Common myeloid progenitor, CD34-positive (primary cell): ENCODE data around the gene ZNF749.
"Not testable (repeated sequence)": the region's sequence is repeated elsewhere in the genome, so short reads cannot be mapped to it uniquely, and the experiment has no call there.

Experiments
- CTCF ChIA-PET: fragments of 350-600 bp; sonication (Branson Sonifier 250); formaldehyde crosslinking; loops from one replicate; lab custom pipeline; 2021; ENCODE audit warnings: antibody characterized with exemption; lab: Charles Lee
- POLR2A ChIA-PET: fragments of 350-600 bp; sonication (Branson Sonifier 250); formaldehyde crosslinking; loops from one replicate; lab custom pipeline; 2021; ENCODE audit warnings: antibody characterized with exemption; lab: Charles Lee
- DNase-seq, 3 donors: peaks; one replicate each; pipeline versions ENCODE4 v3.0.0 to v3.0.0-alpha.2; 2013
- H3K27ac ChIP-seq, 2 experiments: 1 replicate in 1 of 2; 2 replicates in 1 of 2; pipeline ENCODE4 v1.7.0; 2013; ENCODE audit warnings: inconsistent platforms in 2 of 2, low read length in 2 of 2, mild to moderate bottlenecking in 2 of 2, low read depth in 1 of 2, moderate library complexity in 1 of 2; ENCODE audit not compliant: severe bottlenecking in 2 of 2, insufficient read depth in 1 of 2, poor library complexity in 1 of 2
- H3K27me3 ChIP-seq, 5 experiments: replicated peaks in 2 of 5; 1 replicate in 3 of 5; 2 replicates in 2 of 5; pipeline versions ENCODE4 v1.6.1 to v1.7.0; 2013; ENCODE audit warnings: low read length in 4 of 5, mild to moderate bottlenecking in 2 of 5, moderate library complexity in 2 of 5, inconsistent platforms in 1 of 5; ENCODE audit not compliant: insufficient read depth in 5 of 5, control insufficient read depth in 4 of 5
- H3K36me3 ChIP-seq, 4 experiments: 1 replicate in 2 of 4; 2 replicates in 2 of 4; pipeline versions ENCODE4 v1.6.1 to v1.7.0; 2013; ENCODE audit warnings: low read length in 3 of 4, control low read depth in 1 of 4, mild to moderate bottlenecking in 1 of 4; ENCODE audit not compliant: control insufficient read depth in 4 of 4, insufficient read depth in 4 of 4
- H3K4me1 ChIP-seq, 4 experiments: 1 replicate in 3 of 4; 2 replicates in 1 of 4; pipeline versions ENCODE4 v1.6.1 to v1.7.1; 2013; ENCODE audit warnings: low read length in 3 of 4, mild to moderate bottlenecking in 3 of 4, control low read depth in 1 of 4, inconsistent platforms in 1 of 4, moderate library complexity in 1 of 4; ENCODE audit not compliant: control insufficient read depth in 4 of 4, insufficient read depth in 4 of 4; ENCODE audit errors: control extremely low read depth in 1 of 4
- H3K4me3 ChIP-seq, 7 experiments: 1 replicate in 4 of 7; 2 replicates in 3 of 7; pipeline versions ENCODE4 v1.5.1 to v1.7.0; 2013; ENCODE audit warnings: mild to moderate bottlenecking in 7 of 7, low read length in 6 of 7, moderate library complexity in 6 of 7, inconsistent platforms in 2 of 7, low read depth in 2 of 7, control low read depth in 1 of 7; ENCODE audit not compliant: insufficient read depth in 4 of 7, control insufficient read depth in 1 of 7; ENCODE audit errors: extremely low read depth in 1 of 7
- H3K9me3 ChIP-seq, 5 experiments: 1 replicate in 4 of 5; 2 replicates in 1 of 5; pipeline versions ENCODE4 v1.6.1 to v1.7.1; 2013; ENCODE audit warnings: low read length in 4 of 5, mild to moderate bottlenecking in 2 of 5, inconsistent platforms in 1 of 5, low read depth in 1 of 5, moderate library complexity in 1 of 5; ENCODE audit not compliant: control insufficient read depth in 4 of 5, insufficient read depth in 2 of 5; ENCODE audit errors: control extremely low read depth in 1 of 5
- WGBS: methylation state at CpG from one replicate; pipeline ENCODE4 v1.1.5; 2013; ENCODE audit not compliant: insufficient coverage; 5-methylcytosine and 5-hydroxymethylcytosine counted together

Gene ZNF749

GRCh38 chr19:57465680-57466381 is 30.7 kb downstream of the ZNF749 start:
- CTCF ChIA-PET: interaction anchor here (1.3 kb wide), 1 partner anchor 15 kb away, joined by 3 read pairs; no protein-coding TSS in a partner anchor
- H3K27ac ChIP-seq: no peak overlapping the region
- peaks cover 27 to 62% (median 33%) of the 10 kb centered on the region in 5 experiments for H3K9me3 ChIP-seq
- POLR2A ChIA-PET: no interaction called here
- H3K4me3 ChIP-seq: peak overlapping the region in 1 of 7 experiments; percentile 11
- H3K4me1 ChIP-seq: no peaks in the 10 kb centered on the region
- H3K36me3 ChIP-seq: peaks cover 4 to 29% (median 8%) of the 10 kb centered on the region in 4 experiments
- 72% methylated on average over 5 of the region's 5 CpGs for WGBS
- H3K27me3 ChIP-seq: no peaks in the 10 kb centered on the region
- peak; percentile 40 to 70 (median 63) for DNase-seq

- peak overlapping the region in 1 of 7 experiments; percentile 11 for H3K4me3 ChIP-seq
- no peak for DNase-seq
- H3K36me3 ChIP-seq: peaks cover 6 to 35% (median 8%) of the 10 kb centered on the region in 4 experiments
- no peaks in the 10 kb centered on the region for H3K27me3 ChIP-seq
- ChIA-PET CTCF (interaction anchor here (1.3 kb wide), 1 partner anchor 16 kb away, joined by 3 read pairs; no protein-coding TSS in a partner anchor), POLR2A (no interaction called here)
- H3K27ac ChIP-seq: no peak overlapping the region
- H3K9me3 ChIP-seq: peaks cover 26 to 62% (median 36%) of the 10 kb centered on the region in 5 experiments
- H3K4me1 ChIP-seq: no peaks in the 10 kb centered on the region
- 100% methylated on average over 5 of the region's 5 CpGs for WGBS
Measured at GRCh38 chr19:57466489-57466888, 31.4 kb downstream of the ZNF749 start.

- WGBS: 86% methylated on average over 3 of the region's 4 CpGs
- POLR2A ChIA-PET: no interaction called here
Measured at GRCh38 chr19:57473646-57474045, 38.5 kb downstream of the ZNF749 start.

GRCh38 chr19:57477191-57478008 is 42.3 kb downstream of the ZNF749 start, which contains the start of gene ZNF772:
ZNF772 (minus strand) TSS chr19:57477566; CDS start chr19:57477309, 257 bp downstream.
- Histone ChIP-seq H3K4me1 (peaks cover 0 to 8% (median 5%) of the 10 kb centered on the region in 4 experiments), H3K4me3 (peak within 1 kb of the TSS; percentile 74 to 95 (median 83)), H3K27me3 (no peaks in the 10 kb centered on the region), H3K27ac (peak within 1 kb of the TSS; percentile 87 to 94), H3K36me3 (peaks cover 24 to 42% (median 37%) of the 10 kb centered on the region in 4 experiments), H3K9me3 (peaks cover 14 to 65% (median 52%) of the 10 kb centered on the region in 5 experiments)
- 8% methylated on average over 37 of the region's 38 CpGs for WGBS
- ChIA-PET POLR2A (no interaction called here), CTCF (interaction anchor here (1.2 kb wide), 1 partner anchor 13 kb away, joined by 3 read pairs; no protein-coding TSS in a partner anchor)
- DNase-seq: peak; percentile 98 to 99 (median 99)

More at GRCh38 chr19:57473646-57474045, 38.5 kb downstream of the ZNF749 start:
- no peaks in the 10 kb centered on the region for H3K27me3 ChIP-seq
- H3K27ac ChIP-seq: no peak overlapping the region
- H3K4me3 ChIP-seq: peak overlapping the region in 1 of 7 experiments; percentile 17
- peaks cover 0 to 8% (median 5%) of the 10 kb centered on the region in 4 experiments for H3K4me1 ChIP-seq
- DNase-seq: peak in 2 of 3 donors; percentile 29 to 56
- H3K9me3 ChIP-seq: peaks cover 34 to 73% (median 54%) of the 10 kb centered on the region in 5 experiments
- peaks cover 24 to 67% (median 47%) of the 10 kb centered on the region in 4 experiments for H3K36me3 ChIP-seq
- CTCF ChIA-PET: no interaction called here

- POLR2A ChIA-PET: interaction anchor here (0.6 kb wide), 1 partner anchor 70 kb away, joined by 3 read pairs; no protein-coding TSS in a partner anchor
- Histone ChIP-seq H3K36me3 (peaks cover 9 to 26% (median 19%) of the 10 kb centered on the region in 4 experiments), H3K9me3 (peaks cover 2 to 27% (median 14%) of the 10 kb centered on the region in 5 experiments), H3K27ac (peak within 1 kb of the TSS; percentile 79 to 85), H3K4me3 (peak within 1 kb of the TSS; percentile 73 to 97 (median 89))
- WGBS: 0% methylated on average over 42 of the region's 69 CpGs
- CTCF ChIA-PET, H3K4me1 ChIP-seq, H3K27me3 ChIP-seq: not testable (repeated sequence)
- DNase-seq: peak; percentile 87 to 92 (median 91)
Measured at GRCh38 chr19:57487477-57488298, 52.6 kb downstream of the ZNF749 start, which contains the start of gene ZNF419. ZNF419 (plus strand) TSS chr19:57487750; CDS start chr19:57487951, 201 bp downstream.

GRCh38 chr19:57488299-57488644 is 53.1 kb downstream of the ZNF749 start:
- H3K4me1 ChIP-seq, H3K27ac ChIP-seq, DNase-seq, H3K27me3 ChIP-seq, CTCF ChIA-PET, POLR2A ChIA-PET: not testable (repeated sequence)
- peak overlapping the region in 6 of 7 experiments; percentile 29 to 68 (median 42) for H3K4me3 ChIP-seq
- WGBS: no CpG with 5 or more reads among the region's 1 CpG
- peaks cover 11 to 32% (median 25%) of the 10 kb centered on the region in 4 experiments for H3K36me3 ChIP-seq
- peaks cover 2 to 31% (median 19%) of the 10 kb centered on the region in 5 experiments for H3K9me3 ChIP-seq
